T follicular helper cell (primary cell): Measurements from ENCODE around the gene RNPS1.
A peak's percentile ranks its signal among the peaks of the same experiment; 100 is the strongest.
"Not testable (repeated sequence)": the region's sequence is repeated elsewhere in the genome, so short reads cannot be mapped to it uniquely, and the experiment has no call there.

Source experiments
- DNase-seq: peaks from one replicate; pipeline ENCODE4 v3.0.0-alpha.2; 2020; ENCODE audit warnings: low read depth

The RNPS1 gene

GRCh38 chr16:2282866-2283555, 15.1 kb upstream of the RNPS1 start:
- no peak for DNase-seq

GRCh38 chr16:2282262-2282661, 14.3 kb upstream of the RNPS1 start:
- no peak for DNase-seq

GRCh38 chr16:2280981-2281542, 13.1 kb upstream of the RNPS1 start:
- DNase-seq: no peak

- no peak for DNase-seq
These were observed 12.5 kb upstream of the RNPS1 start for GRCh38 chr16:2280461-2280860.

- no peak for DNase-seq
These were observed 11.3 kb upstream of the RNPS1 start for GRCh38 chr16:2278956-2279800.

GRCh38 chr16:2278272-2278608, 10.3 kb upstream of the RNPS1 start:
- no peak for DNase-seq

GRCh38 chr16:2277466-2278271, 9.7 kb upstream of the RNPS1 start:
- no peak for DNase-seq

- no peak for DNase-seq
These were observed 8.7 kb upstream of the RNPS1 start for GRCh38 chr16:2276368-2277195.

- no peak for DNase-seq
These were observed 7.8 kb upstream of the RNPS1 start for GRCh38 chr16:2275476-2276367.

- DNase-seq: no peak
These were observed 6.0 kb upstream of the RNPS1 start for GRCh38 chr16:2273931-2274330.

GRCh38 chr16:2273484-2273883, 5.6 kb upstream of the RNPS1 start:
- DNase-seq: no peak

- no peak for DNase-seq
These were observed 4.0 kb upstream of the RNPS1 start for GRCh38 chr16:2271848-2272461.

- DNase-seq: no peak
These were observed 2.9 kb upstream of the RNPS1 start for GRCh38 chr16:2270588-2271470.

- no peak for DNase-seq
These were observed 2.1 kb upstream of the RNPS1 start for GRCh38 chr16:2270070-2270462.

- peak; percentile 9 for DNase-seq
These were observed 417 bp downstream of the RNPS1 start for GRCh38 chr16:2267505-2267912.

- DNase-seq: peak; percentile 12
These were observed 1.0 kb downstream of the RNPS1 start for GRCh38 chr16:2266887-2267286.

GRCh38 chr16:2263026-2263425, 4.9 kb downstream of the RNPS1 start:
- not testable (repeated sequence) for DNase-seq

- DNase-seq: no peak
These were observed 7.7 kb downstream of the RNPS1 start for GRCh38 chr16:2260250-2260649.

- not testable (repeated sequence) for DNase-seq
These were observed 9.4 kb downstream of the RNPS1 start for GRCh38 chr16:2258530-2258929.
